HS-27A (cell line): ENCODE measurements around the gene TSPAN1.
A peak's percentile ranks its signal among the peaks of the same experiment; 100 is the strongest.

Experiments
- DNase-seq: peaks from one replicate; pipeline ENCODE4 v3.0.0-alpha.2; 2012; ENCODE audit warnings: low read depth, missing footprints

The TSPAN1 gene

GRCh38 chr1:46160212-46160611, 14.7 kb upstream of the TSPAN1 start:
- DNase-seq = no peak

- DNase-seq = no peak
Measured at GRCh38 chr1:46166521-46167462, 8.1 kb upstream of the TSPAN1 start.

- DNase-seq = no peak
Measured at GRCh38 chr1:46168477-46168876, 6.4 kb upstream of the TSPAN1 start.

- no peak for DNase-seq
Measured at GRCh38 chr1:46169811-46170454, 5.0 kb upstream of the TSPAN1 start.

GRCh38 chr1:46171351-46171750, 3.5 kb upstream of the TSPAN1 start:
- no peak for DNase-seq

- DNase-seq = no peak
Measured at GRCh38 chr1:46171871-46172270, 3.0 kb upstream of the TSPAN1 start.

GRCh38 chr1:46172321-46172720, 2.6 kb upstream of the TSPAN1 start:
- DNase-seq = no peak

- DNase-seq = no peak
Measured at GRCh38 chr1:46173361-46173856, 1.5 kb upstream of the TSPAN1 start.

GRCh38 chr1:46175243-46175642, 356 bp downstream of the TSPAN1 start:
- DNase-seq = no peak

- no peak for DNase-seq
Measured at GRCh38 chr1:46176211-46176865, 1.5 kb downstream of the TSPAN1 start, which contains the start of gene P3R3URF. P3R3URF (minus strand) TSS chr1:46176488; CDS start chr1:46176471, 17 bp downstream.

- peak; percentile 77 for DNase-seq
Measured at GRCh38 chr1:46179138-46180081, 4.5 kb downstream of the TSPAN1 start.

- no peak for DNase-seq
Measured at GRCh38 chr1:46180082-46180616, 5.3 kb downstream of the TSPAN1 start.

GRCh38 chr1:46181343-46182260, 6.7 kb downstream of the TSPAN1 start:
- DNase-seq = no peak

- peak; percentile 99 for DNase-seq
Measured at GRCh38 chr1:46183079-46183847, 8.4 kb downstream of the TSPAN1 start.

- no peak for DNase-seq
Measured at GRCh38 chr1:46183926-46184557, 9.2 kb downstream of the TSPAN1 start.

GRCh38 chr1:46184920-46185658, 10.2 kb downstream of the TSPAN1 start:
- no peak for DNase-seq

GRCh38 chr1:46186076-46186475, 11.2 kb downstream of the TSPAN1 start:
- DNase-seq = no peak
